Activated naive CD8-positive, alpha-beta T cell treated with anti-CD3 and anti-CD28 coated beads, Interleukin-2, amount 10 ng/mL, durations not matched to agents 7 days and 5 days (primary cell): ENCODE data around the gene FADS3. TPM values are rescaled to one million over a fixed set of nuclear protein-coding genes. Genes with fewer than 3 reads are reported as not detected.

Source experiments
- microRNA-seq: library from miRNA; unstranded; fragments of <30 nt; microRNA quantifications from one replicate; pipeline ENCODE4 v1.2.0, GENCODE V29; 2022
- total RNA-seq, 2 experiments: library from RNA; stranded (reverse); gene quantifications; one replicate each; pipeline ENCODE4 v1.2.3, GENCODE V29; 2021

Gene FADS3
- total RNA-seq, 2 experiments from 2014 or later, result 4.7 TPM

Small RNA genes lying within 50 kb of the gene (microRNA-seq; reads per million reads assigned to microRNA genes)
- gene MIR6746, result not detected

Other genes starting within 250 kb of the FADS3 start
- under 1 TPM; 0.08 to 0.14 TPM for gene DAGLA, start 211.2 kb downstream of the FADS3 start, total RNA-seq
- 1 to 10 TPM; 3.4 TPM for gene MYRF, start 138.9 kb downstream of the FADS3 start, total RNA-seq
- gene TMEM258, start 98.9 kb downstream of the FADS3 start, total RNA-seq, result 100 to 1,000 TPM; 127 to 140 TPM
- 10 to 100 TPM; 87.1 to 88.7 TPM for gene FEN1, start 98.6 kb downstream of the FADS3 start, total RNA-seq
- 10 to 100 TPM; 53.2 to 54.7 TPM for gene FADS1, start 74.5 kb downstream of the FADS3 start, total RNA-seq
- gene FADS2, start 63.2 kb downstream of the FADS3 start, total RNA-seq, result 100 to 1,000 TPM; 245 to 280 TPM
- 1 to 10 TPM in 1 of 2 experiments, under 1 TPM in 1; 0.28 to 1.6 TPM for gene RAB3IL1, start 26.0 kb upstream of the FADS3 start, total RNA-seq
- gene BEST1, start 58.8 kb upstream of the FADS3 start, total RNA-seq, result under 1 TPM; 0.20 to 0.30 TPM
- gene FTH1, start 76.1 kb upstream of the FADS3 start, total RNA-seq, result 100 to 1,000 TPM; 793 to 808 TPM
- gene INCENP, start 232.5 kb upstream of the FADS3 start, total RNA-seq, result 100 to 1,000 TPM; 142 to 153 TPM